ENCODE data around the gene RREB1. TPM values are rescaled to one million over a fixed set of nuclear protein-coding genes. Genes with fewer than 3 reads are reported as not detected.

RREB1 gene
- total RNA-seq, 1 donor from 2014 or later, result 28.3 TPM

DNA sequence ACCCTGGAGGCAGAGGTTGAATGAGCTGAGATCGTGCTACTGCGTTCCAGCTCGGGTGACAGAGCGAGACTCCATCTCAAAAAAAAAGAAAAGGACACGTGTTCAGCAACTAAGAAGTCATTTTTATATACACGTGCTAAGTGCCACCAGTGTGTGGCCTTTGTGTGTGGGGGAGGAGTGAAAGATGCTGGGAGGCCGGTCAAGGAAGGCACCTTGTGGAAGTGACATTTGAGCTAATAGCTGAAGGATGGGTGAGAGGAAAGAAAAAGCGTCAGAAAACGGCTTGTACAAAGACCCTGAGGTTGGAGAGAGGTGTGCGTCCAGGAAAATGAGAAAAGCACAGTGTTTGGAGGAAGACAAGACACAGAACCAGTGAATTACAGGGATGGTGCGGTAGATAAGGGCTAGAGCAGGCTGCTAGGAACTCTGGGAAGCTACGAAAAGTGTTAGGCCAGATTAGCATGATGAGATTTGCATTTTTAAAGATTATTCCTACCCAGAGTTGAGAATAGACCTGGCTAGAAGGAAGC is 11.6 kb downstream of the RREB1 start:
- no peaks in the 10 kb centered on the region for H3K27me3 Mint-ChIP-seq (ENCODE audit: low read depth)
- peaks cover 2% of the 10 kb centered on the region for H3K36me3 Mint-ChIP-seq (ENCODE audit: low read depth)
- no peak overlapping the region for H3K4me3 Mint-ChIP-seq
- H3K27ac Mint-ChIP-seq (ENCODE audit: unreplicated experiment), result no peak overlapping the region
- DNase-seq (ENCODE audit: low read depth, low spot score), result no peak
- H3K9me3 Mint-ChIP-seq, result no peaks in the 10 kb centered on the region
- TF ChIP-seq, protein P1, sequence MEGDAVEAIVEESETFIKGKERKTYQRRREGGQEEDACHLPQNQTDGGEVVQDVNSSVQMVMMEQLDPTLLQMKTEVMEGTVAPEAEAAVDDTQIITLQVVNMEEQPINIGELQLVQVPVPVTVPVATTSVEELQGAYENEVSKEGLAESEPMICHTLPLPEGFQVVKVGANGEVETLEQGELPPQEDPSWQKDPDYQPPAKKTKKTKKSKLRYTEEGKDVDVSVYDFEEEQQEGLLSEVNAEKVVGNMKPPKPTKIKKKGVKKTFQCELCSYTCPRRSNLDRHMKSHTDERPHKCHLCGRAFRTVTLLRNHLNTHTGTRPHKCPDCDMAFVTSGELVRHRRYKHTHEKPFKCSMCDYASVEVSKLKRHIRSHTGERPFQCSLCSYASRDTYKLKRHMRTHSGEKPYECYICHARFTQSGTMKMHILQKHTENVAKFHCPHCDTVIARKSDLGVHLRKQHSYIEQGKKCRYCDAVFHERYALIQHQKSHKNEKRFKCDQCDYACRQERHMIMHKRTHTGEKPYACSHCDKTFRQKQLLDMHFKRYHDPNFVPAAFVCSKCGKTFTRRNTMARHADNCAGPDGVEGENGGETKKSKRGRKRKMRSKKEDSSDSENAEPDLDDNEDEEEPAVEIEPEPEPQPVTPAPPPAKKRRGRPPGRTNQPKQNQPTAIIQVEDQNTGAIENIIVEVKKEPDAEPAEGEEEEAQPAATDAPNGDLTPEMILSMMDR (conservative IDR thresholded peaks at IDR 0.05), result no peak
- peaks cover 21% of the 10 kb centered on the region for H3K4me1 Mint-ChIP-seq

DNA sequence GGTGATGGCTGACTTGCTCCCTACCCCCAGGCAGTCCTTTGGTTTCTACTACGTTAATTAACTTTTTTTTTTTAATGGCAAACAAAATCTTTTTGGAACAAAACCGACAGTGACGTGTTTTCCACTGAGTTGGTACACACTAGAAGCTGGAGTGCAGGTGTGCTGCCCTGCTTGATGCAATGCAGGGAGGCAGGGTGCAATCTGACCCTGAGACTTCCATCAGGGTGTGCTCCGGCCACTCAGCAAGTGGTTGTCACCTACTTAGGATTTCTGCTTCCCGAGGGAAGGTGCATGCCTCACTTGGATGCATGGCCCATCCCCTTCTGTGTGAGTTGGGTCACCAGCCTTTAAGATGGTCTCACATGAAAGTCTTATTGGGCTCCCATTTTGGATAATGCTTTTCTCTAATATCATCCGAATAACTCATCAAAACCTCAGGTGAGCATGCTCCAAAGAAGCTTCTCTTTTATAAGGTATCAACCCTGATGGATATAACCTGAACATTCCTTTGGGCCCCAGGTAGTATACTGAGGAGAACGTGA is 14.0 kb downstream of the RREB1 start:
- TF ChIP-seq, protein P1 (conservative IDR thresholded peaks at IDR 0.05), result no peak
- Mint-ChIP-seq H3K27ac (ENCODE audit: unreplicated experiment) (no peak overlapping the region), H3K27me3 (ENCODE audit: low read depth) (no peaks in the 10 kb centered on the region), H3K4me3 (no peak overlapping the region), H3K36me3 (ENCODE audit: low read depth) (peaks cover 2% of the 10 kb centered on the region), H3K4me1 (peaks cover 20% of the 10 kb centered on the region), H3K9me3 (no peaks in the 10 kb centered on the region)
- DNase-seq (ENCODE audit: low read depth, low spot score), result no peak

DNA sequence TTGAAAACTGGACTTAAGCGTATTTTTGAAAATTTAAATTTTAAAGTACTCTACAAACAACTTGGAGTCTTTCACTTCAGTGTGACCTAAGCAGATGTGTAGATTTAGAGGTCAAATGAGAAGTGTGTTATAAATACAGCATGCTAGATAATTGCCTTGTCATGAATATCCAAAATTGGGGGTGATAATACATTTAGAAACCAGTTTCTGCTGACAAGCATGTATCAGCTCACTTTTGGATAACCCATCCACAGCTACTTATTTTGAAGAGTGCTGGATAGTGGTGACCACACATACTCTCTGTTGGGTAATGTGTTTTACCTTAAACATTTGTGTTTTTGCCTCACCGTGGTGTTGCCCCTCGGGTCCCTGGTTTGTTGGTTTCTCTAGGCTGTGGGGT is 14.9 kb downstream of the RREB1 start:
- peaks cover 29% of the 10 kb centered on the region for H3K4me1 Mint-ChIP-seq
- H3K9me3 Mint-ChIP-seq, result no peaks in the 10 kb centered on the region
- no peak for DNase-seq (ENCODE audit: low read depth, low spot score)
- H3K36me3 Mint-ChIP-seq (ENCODE audit: low read depth), result peaks cover 2% of the 10 kb centered on the region
- H3K27me3 Mint-ChIP-seq (ENCODE audit: low read depth), result no peaks in the 10 kb centered on the region
- TF ChIP-seq, protein P1 (conservative IDR thresholded peaks at IDR 0.05), result no peak
- no peak overlapping the region for H3K27ac Mint-ChIP-seq (ENCODE audit: unreplicated experiment)
- H3K4me3 Mint-ChIP-seq, result no peak overlapping the region

DNA sequence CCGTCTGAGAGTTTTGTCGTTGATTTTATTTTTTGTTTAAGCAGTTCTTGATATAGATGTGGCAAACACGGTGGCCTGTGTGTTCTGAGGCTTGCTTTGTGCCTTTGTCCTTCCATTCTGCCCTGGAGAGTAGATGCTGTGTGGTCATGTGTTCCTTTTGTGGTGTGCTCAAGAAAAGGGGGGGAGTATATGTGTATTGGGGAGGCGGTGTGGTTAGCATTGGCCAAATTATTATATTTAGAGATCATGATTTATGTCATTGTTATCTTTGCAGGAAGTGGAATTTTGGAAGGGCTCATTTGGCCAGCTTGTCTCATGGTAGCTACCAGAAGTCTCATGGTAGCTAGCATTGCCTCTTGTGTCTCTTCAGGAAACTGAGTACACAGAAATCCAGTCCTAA is 16.4 kb downstream of the RREB1 start:
- H3K4me3 Mint-ChIP-seq, result no peak overlapping the region
- H3K27me3 Mint-ChIP-seq (ENCODE audit: low read depth), result no peaks in the 10 kb centered on the region
- DNase-seq (ENCODE audit: low read depth, low spot score), result no peak
- peaks cover 31% of the 10 kb centered on the region for H3K4me1 Mint-ChIP-seq
- peaks cover 2% of the 10 kb centered on the region for H3K36me3 Mint-ChIP-seq (ENCODE audit: low read depth)
- TF ChIP-seq, protein P1 (conservative IDR thresholded peaks at IDR 0.05), result no peak
- no peak overlapping the region for H3K27ac Mint-ChIP-seq (ENCODE audit: unreplicated experiment)
- H3K9me3 Mint-ChIP-seq, result no peaks in the 10 kb centered on the region

DNA sequence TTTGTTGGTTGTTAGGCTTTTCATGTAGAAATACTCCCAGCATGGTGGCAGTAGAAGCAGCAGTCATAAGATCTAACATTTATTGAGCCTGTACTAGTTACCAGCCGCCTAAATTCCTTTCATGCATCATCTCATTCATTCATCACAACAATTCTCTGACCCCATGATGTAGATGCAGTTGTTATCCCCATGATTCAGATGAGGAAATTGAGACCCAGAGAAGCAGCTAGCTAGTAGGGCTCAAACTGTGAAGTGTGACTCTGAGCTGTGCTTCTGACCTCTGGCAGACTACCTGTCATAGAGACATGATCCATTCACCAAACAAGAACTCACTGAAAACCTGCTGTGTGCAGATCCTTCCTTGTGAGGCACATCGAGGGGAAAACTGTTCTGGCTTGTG is 16.9 kb downstream of the RREB1 start:
- Mint-ChIP-seq H3K27me3 (ENCODE audit: low read depth) (no peaks in the 10 kb centered on the region), H3K4me1 (peaks cover 26% of the 10 kb centered on the region), H3K9me3 (no peaks in the 10 kb centered on the region), H3K36me3 (ENCODE audit: low read depth) (peaks cover 2% of the 10 kb centered on the region), H3K27ac (ENCODE audit: unreplicated experiment) (no peak overlapping the region), H3K4me3 (no peak overlapping the region)
- TF ChIP-seq, protein P1 (conservative IDR thresholded peaks at IDR 0.05), result no peak
- DNase-seq (ENCODE audit: low read depth, low spot score), result no peak

Data from neural crest cell (in vitro differentiated cells).